ENCODE measurements around the gene CCM2. TPM values are rescaled to one million over a fixed set of nuclear protein-coding genes. Genes with fewer than 3 reads are reported as not detected.

The CCM2 gene
- total and polyA plus RNA-seq, 7 donors: 28.1 to 54.2 (median 34.1) TPM

DNA sequence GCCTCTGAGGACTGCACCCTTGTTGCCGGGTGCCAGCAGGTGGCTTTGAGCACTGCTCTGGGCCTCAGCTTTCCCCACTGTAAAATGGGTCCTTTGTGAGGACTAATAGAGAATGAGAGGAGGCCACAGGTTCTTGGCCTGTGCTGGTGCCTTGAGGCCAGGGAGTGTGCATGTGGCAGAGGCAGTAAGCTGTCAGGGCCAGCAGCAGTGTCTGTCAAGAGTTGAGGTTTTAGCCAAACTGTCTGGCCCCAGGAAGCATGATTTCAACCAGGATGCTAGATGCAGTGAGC is 75.3 kb downstream of the CCM2 start:
- WGBS, 2 donors: 84 to 94% methylated on average over 1 of the region's 1 CpG
- H3K36me3 ChIP-seq: peaks cover 27 to 72% (median 41%) of the 10 kb centered on the region in 4 donors
- DNase-seq: no peak
- no peaks in the 10 kb centered on the region for H3K27me3 ChIP-seq
- no peak overlapping the region for H3K27ac ChIP-seq
- TF ChIP-seq, protein P1, sequence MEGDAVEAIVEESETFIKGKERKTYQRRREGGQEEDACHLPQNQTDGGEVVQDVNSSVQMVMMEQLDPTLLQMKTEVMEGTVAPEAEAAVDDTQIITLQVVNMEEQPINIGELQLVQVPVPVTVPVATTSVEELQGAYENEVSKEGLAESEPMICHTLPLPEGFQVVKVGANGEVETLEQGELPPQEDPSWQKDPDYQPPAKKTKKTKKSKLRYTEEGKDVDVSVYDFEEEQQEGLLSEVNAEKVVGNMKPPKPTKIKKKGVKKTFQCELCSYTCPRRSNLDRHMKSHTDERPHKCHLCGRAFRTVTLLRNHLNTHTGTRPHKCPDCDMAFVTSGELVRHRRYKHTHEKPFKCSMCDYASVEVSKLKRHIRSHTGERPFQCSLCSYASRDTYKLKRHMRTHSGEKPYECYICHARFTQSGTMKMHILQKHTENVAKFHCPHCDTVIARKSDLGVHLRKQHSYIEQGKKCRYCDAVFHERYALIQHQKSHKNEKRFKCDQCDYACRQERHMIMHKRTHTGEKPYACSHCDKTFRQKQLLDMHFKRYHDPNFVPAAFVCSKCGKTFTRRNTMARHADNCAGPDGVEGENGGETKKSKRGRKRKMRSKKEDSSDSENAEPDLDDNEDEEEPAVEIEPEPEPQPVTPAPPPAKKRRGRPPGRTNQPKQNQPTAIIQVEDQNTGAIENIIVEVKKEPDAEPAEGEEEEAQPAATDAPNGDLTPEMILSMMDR (IDR thresholded peaks at IDR 0.05): no peak
- TF ChIP-seq EP300 (IDR thresholded peaks at IDR 0.05) (no peak), POLR2A (IDR thresholded peaks at IDR 0.05) (no peak), POLR2AphosphoS5 (IDR thresholded peaks at IDR 0.05) (no peak)
- intact Hi-C loops (cut with DNase I): no loop called here
- H3K4me1 ChIP-seq: no peaks in the 10 kb centered on the region
- H3K9me3 ChIP-seq: no peaks in the 10 kb centered on the region
- H3K4me3 ChIP-seq: no peak overlapping the region

DNA sequence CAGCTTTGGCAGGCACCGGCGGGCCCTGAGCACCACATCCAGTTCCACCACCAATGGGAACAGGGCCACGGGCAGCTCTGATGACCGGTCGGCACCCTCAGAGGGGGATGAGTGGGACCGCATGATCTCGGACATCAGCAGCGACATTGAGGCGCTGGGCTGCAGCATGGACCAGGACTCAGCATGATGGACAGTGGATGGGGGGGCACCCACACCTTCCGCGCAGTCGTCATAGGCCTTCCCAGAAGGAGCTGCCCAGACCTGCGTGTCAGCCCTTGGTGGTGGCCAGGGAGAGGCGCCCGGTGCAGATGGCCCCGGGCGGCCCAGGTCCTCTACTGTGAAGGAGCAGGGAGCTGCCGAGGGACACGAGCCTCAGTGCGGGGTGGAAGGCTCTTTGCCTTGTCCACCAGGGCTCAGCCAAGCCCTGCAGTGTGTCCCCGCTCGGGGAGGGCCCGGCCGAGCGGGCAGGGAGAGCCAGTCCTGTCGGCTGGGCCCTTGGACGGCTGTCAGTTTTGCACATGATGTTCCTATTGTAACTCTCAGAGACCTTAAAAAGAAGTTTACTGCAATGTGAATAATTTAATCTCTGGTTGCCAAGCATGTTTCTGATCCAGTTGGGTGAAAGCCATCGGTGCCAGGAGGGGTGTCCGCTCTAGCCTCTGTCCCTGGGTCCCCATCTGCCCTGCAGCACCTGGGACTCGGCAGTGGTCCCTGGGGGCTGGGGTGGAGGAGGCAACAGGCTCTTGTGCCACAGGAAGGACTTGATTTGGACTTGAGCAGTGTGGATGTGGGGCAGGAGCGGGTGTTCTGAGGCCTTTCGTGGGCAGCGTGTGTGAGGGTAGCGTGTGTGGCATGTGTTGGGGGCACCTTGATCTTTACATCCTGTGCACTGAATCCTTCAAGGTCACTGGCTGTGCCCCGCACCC is 76.1 kb downstream of the CCM2 start:
- Histone ChIP-seq H3K27me3 (no peaks in the 10 kb centered on the region), H3K4me3 (no peak overlapping the region), H3K4me1 (no peaks in the 10 kb centered on the region), H3K27ac (no peak overlapping the region), H3K36me3 (peaks cover 27 to 63% (median 40%) of the 10 kb centered on the region in 4 donors), H3K9me3 (no peaks in the 10 kb centered on the region)
- intact Hi-C loops (cut with DNase I): no loop called here
- DNase-seq: no peak
- 94 to 96% methylated on average over 35 of the region's 35 CpGs for WGBS, 2 donors
- TF ChIP-seq, protein P1 (IDR thresholded peaks at IDR 0.05): no peak
- TF ChIP-seq POLR2A (IDR thresholded peaks at IDR 0.05): no peak
- no peak for TF ChIP-seq POLR2AphosphoS5 (IDR thresholded peaks at IDR 0.05)
- TF ChIP-seq EP300 (IDR thresholded peaks at IDR 0.05): no peak

DNA sequence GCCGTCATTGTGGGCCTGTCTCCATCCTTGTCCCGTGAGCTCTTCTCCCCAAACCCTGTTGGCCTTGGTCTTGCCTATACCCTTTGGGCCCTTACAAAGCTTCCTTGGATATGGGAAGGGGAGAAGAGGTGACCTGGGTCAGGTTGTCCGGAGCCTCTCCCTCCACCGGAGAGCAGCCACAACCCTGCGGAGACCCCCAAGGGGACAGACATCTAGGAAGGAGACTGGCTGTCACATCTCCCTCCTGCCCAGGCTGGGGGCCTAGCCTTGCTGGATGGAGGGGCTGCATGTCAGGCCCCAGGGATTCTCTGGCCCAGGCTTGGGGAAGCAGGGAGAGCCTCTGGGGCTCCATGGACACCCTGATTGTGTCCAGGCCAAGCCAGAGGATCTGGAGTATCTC is 76.9 kb downstream of the CCM2 start:
- H3K4me3 ChIP-seq: no peak overlapping the region
- H3K9me3 ChIP-seq: no peaks in the 10 kb centered on the region
- DNase-seq: no peak
- TF ChIP-seq EP300 (IDR thresholded peaks at IDR 0.05): no peak
- TF ChIP-seq, protein P1 (IDR thresholded peaks at IDR 0.05): no peak
- TF ChIP-seq POLR2A (IDR thresholded peaks at IDR 0.05): no peak
- TF ChIP-seq POLR2AphosphoS5 (IDR thresholded peaks at IDR 0.05): no peak
- H3K36me3 ChIP-seq: peaks cover 27 to 61% (median 40%) of the 10 kb centered on the region in 4 donors
- intact Hi-C loops (cut with DNase I): no loop called here
- no peak overlapping the region for H3K27ac ChIP-seq
- H3K4me1 ChIP-seq: no peaks in the 10 kb centered on the region
- H3K27me3 ChIP-seq: no peaks in the 10 kb centered on the region
- 96% methylated on average over 5 of the region's 5 CpGs for WGBS, 2 donors

DNA sequence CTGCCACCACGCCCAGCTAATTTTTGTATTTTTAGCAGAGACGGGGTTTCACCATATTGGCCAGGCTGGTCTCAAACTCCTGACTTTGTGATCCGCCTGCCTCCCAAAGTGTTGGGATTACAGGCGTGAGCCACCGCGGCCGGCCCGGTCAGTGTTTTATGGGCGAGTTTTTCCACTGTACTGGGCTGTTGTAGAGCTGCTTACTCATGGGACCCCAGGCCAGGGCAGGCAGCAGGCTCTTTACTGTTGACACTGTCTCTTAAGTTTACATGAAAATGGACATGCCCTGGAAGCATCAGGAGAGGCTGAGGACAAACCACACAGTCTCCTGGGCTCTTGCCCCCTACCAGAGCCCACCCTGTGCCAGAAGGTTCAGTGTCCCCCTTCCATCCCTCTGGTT is 77.6 kb downstream of the CCM2 start:
- DNase-seq: no peak
- intact Hi-C loops (cut with DNase I): no loop called here
- no peaks in the 10 kb centered on the region for H3K4me1 ChIP-seq
- no peak overlapping the region for H3K27ac ChIP-seq
- no peaks in the 10 kb centered on the region for H3K27me3 ChIP-seq
- no peak overlapping the region for H3K4me3 ChIP-seq
- WGBS, 2 donors: 84 to 85% methylated on average over 9 of the region's 9 CpGs
- TF ChIP-seq POLR2AphosphoS5 (IDR thresholded peaks at IDR 0.05): no peak
- TF ChIP-seq POLR2A (IDR thresholded peaks at IDR 0.05): no peak
- TF ChIP-seq, protein P1 (IDR thresholded peaks at IDR 0.05): no peak
- no peak for TF ChIP-seq EP300 (IDR thresholded peaks at IDR 0.05)
- no peaks in the 10 kb centered on the region for H3K9me3 ChIP-seq
- H3K36me3 ChIP-seq: peaks cover 27 to 56% (median 38%) of the 10 kb centered on the region in 4 donors
